GM12875 (cell line): Measurements from ENCODE around the gene LRRN2.

Experiments
- H3K4me3 ChIP-seq: one replicate; pipeline ENCODE4 v1.5.1; 2011; ENCODE audit warnings: low read depth, low read length, control low read depth
- TF ChIP-seq, protein P1 (sequence below): IDR thresholded peaks from 2 replicates; pipeline ENCODE4 v1.5.1; 2011; ENCODE audit warnings: low read depth, mild to moderate bottlenecking, control low read depth, inconsistent platforms, low read length, moderate library complexity, borderline replicate concordance; ENCODE audit not compliant: insufficient read depth

The LRRN2 gene

DNA sequence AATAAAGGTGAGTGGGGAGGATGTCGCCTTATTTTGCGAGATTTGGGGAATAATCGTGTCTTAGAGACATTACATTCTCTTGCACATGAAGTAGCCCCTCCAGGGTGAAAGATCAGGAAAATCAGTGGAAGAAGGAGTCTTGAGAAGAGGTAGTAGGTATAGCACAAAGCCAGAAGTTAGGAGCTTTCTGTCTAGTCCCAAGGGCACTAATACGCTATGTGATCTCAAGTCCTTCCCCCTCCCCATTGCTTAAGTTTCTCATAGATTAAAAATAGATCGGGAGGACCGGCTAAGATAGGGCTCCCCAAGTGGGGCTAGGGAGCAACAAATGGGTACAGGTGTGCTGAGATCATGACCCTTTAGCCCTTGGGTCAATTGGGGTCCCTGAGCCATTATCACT is 13.5 kb downstream of the LRRN2 start:
- H3K4me3 ChIP-seq = no peak overlapping the region

DNA sequence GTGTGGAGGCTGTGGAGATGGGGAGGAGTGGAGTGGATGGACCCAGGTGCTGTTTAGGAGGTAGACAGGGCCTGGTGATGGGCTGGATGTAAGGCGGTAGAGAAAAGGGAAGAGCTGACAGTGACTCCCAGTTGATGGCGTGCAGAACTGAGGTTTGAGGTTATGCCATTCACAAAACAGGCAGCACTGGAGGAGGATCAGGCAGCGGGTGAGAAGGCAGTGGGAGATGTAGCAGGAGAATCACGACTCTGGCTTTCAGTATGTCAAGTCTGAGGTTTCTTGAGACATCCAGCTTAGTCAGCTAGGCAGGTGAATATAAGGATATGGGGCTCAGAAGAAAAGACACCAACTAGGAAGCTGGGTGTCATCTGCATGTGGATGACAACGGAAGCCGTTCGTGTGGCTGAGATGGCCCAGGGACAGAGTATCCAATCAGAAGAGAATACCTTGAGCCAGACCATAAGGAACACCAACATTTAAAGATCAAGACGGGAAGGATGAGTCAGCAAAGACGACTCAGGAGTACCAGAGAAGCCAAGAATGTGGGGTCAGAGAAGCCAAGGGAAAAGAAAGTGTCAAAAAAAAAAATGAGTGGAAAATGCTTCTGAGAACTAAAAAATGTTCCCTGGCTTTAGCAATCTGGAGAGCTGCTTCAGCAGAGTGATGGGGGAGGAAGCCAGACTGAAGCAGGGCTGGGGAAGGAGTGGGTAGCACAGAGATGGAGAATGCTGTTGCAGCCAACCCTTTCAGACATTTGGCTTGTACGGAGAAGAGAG is 15.2 kb downstream of the LRRN2 start:
- no peak overlapping the region for H3K4me3 ChIP-seq
- TF ChIP-seq, protein P1, sequence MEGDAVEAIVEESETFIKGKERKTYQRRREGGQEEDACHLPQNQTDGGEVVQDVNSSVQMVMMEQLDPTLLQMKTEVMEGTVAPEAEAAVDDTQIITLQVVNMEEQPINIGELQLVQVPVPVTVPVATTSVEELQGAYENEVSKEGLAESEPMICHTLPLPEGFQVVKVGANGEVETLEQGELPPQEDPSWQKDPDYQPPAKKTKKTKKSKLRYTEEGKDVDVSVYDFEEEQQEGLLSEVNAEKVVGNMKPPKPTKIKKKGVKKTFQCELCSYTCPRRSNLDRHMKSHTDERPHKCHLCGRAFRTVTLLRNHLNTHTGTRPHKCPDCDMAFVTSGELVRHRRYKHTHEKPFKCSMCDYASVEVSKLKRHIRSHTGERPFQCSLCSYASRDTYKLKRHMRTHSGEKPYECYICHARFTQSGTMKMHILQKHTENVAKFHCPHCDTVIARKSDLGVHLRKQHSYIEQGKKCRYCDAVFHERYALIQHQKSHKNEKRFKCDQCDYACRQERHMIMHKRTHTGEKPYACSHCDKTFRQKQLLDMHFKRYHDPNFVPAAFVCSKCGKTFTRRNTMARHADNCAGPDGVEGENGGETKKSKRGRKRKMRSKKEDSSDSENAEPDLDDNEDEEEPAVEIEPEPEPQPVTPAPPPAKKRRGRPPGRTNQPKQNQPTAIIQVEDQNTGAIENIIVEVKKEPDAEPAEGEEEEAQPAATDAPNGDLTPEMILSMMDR = no peak

More for the DNA sequence above, 13.5 kb downstream of the LRRN2 start:
- TF ChIP-seq, protein P1 = no peak

DNA sequence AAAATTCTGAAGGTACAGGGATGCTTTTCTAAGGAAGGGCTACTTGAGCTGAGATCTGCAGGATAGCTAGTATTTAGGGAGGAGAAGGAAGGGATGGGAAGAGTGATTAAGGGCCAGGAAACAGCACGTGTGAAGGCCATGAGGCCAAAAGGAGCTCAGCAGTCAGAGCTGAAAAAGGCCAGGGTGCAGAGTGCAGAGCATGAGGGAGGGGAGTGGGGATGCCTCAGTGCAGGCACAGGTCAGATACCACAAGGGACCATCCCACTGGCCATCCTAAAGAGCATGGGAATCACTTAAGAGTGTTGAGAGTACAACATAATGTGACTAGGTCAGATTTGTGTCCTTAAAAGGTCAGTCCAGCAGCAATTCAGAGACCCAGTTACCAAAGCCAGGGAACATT is 16.0 kb downstream of the LRRN2 start:
- H3K4me3 ChIP-seq = no peak overlapping the region
- TF ChIP-seq, protein P1 = no peak

DNA sequence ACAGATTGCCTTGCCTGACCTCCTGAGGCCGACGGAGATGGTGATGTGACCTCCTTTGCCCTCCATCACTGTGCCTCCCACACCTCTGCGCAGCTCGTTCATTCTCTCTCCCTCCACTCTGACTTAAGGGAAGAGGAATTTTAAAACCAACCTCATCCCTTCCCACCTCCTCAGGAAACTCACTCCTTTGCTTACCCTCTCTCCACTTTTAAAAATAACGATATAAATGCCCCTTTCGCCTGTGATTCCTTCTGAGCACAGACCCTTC is 21.2 kb downstream of the LRRN2 start:
- TF ChIP-seq, protein P1 = no peak
- no peak overlapping the region for H3K4me3 ChIP-seq

DNA sequence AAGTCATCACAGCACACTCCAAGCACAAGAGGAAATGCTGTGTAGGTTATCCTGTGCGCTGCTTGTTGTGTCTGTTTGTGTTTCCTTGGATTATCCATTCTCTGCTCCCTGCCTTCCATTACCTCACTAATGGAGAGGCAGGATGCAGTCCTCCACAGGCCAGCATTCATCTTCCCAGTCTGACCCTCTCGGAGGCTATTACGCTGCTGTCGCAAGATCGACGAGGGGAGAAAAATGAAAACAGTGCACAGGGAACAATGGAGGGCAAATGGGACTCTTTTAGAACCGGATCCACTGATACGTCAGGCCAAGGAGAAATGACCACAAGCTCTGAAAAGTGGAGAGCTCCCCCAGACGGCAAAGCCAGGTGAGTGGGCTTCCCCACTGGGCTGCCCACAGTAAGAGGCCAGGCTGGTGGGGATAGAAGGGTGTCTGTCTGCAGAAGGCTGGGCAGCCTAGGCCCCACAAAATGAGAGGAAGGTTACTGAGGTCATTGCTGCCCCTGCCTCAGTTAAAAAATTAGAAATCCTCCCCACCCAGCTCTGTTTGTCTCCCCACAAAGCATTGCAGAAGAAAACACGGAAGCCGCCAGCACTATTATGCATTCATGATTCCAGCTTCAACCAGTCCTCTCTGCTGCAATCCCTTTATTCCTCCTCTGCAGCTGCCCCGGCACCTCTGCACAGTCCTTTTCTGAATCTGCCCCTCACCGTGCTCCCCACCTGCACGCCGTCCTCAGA is 21.7 kb downstream of the LRRN2 start:
- H3K4me3 ChIP-seq = no peak overlapping the region
- TF ChIP-seq, protein P1 = no peak

DNA sequence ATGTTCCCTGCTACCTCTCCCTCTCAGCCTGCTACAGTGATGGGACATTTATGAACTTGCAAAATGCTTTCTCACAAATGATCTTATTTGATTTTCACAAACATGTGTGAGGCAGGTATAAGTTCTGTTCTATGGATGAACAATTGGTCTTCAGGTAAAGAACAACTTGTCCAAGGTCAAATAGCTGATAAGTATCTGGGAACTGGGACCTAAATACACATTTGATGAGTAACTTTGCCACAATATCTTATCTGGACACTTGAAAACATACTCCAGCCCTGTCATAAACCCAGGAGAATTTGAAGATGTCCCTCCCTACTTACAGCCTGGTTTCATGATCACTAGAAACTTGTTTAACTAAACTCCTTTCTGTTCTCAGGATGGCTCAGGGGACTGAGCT is 23.0 kb downstream of the LRRN2 start:
- TF ChIP-seq, protein P1 = no peak

DNA sequence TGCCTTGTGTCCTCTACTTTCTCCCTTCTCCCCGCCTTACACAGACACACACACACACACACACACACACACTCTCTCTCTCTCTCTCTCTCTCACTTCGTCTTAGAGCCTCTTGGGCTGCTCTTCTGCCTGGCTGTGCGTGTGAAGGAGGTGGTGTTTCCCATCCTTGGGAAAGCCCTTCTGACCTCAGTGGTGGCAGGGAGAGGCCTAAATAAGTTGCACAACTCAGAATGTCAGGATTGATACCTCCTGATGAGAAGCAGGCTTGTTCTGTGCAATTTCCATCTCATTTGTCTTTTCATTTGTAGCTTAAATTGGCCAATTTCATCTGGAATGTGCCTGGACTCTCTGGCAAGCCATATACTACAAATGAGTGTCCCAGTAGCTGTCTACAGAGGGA is 25.0 kb downstream of the LRRN2 start:
- H3K4me3 ChIP-seq = no peak overlapping the region
- TF ChIP-seq, protein P1 = no peak

More for the DNA sequence above, 23.0 kb downstream of the LRRN2 start:
- H3K4me3 ChIP-seq = no peak overlapping the region
